Measurements from ENCODE around the gene TMCO2. TPM values are rescaled to one million over a fixed set of nuclear protein-coding genes. Genes with fewer than 3 reads are reported as not detected.
"Not testable (repeated sequence)": the region's sequence is repeated elsewhere in the genome, so short reads cannot be mapped to it uniquely, and the experiment has no call there.

The TMCO2 gene
- total RNA-seq, 1 experiment from 2014 or later = not detected

GRCh38 chr1:40210511-40211204 is 37.1 kb upstream of the TMCO2 start:
- DNase-seq = no peak
- Mint-ChIP-seq H3K4me3 (ENCODE audit: unreplicated experiment) (no peak overlapping the region), H3K4me1 (ENCODE audit: low read depth, unreplicated experiment) (no peaks in the 10 kb centered on the region), H3K36me3 (ENCODE audit: insufficient read depth, unreplicated experiment) (peaks cover 40% of the 10 kb centered on the region), H3K9me3 (ENCODE audit: unreplicated experiment) (no peaks in the 10 kb centered on the region), H3K27ac (ENCODE audit: unreplicated experiment) (no peak overlapping the region), H3K27me3 (ENCODE audit: insufficient read depth, unreplicated experiment) (no peaks in the 10 kb centered on the region)
- BruUV-seq (replicated peaks) = no TSS peak
- TF ChIP-seq CTCF (IDR thresholded peaks at IDR 0.05; ENCODE audit: insufficient read depth in 1 of 2, low read depth in 1 of 2, low read length in 1 of 2, severe bottlenecking in 1 of 2, unreplicated experiment in 1 of 2) = no peak
- POLR2A ChIA-PET = no interaction called here
- Histone ChIP-seq H3K4me1 (no peaks in the 10 kb centered on the region), H3K9me3 (no peaks in the 10 kb centered on the region), H3K27me3 (replicated peaks; ENCODE audit: control insufficient read depth, insufficient read depth, low read length) (no peaks in the 10 kb centered on the region), H3K4me3 (ENCODE audit: low read depth, low read length) (no peak overlapping the region), H3K36me3 (ENCODE audit: control insufficient read depth, insufficient read depth, low read length) (no peaks in the 10 kb centered on the region)
- CTCF ChIA-PET = no interaction called here
- intact Hi-C loops (cut with micrococcal nuclease; ENCODE audit: unreplicated experiment) = no loop called here

GRCh38 chr1:40218333-40218732 is 29.4 kb upstream of the TMCO2 start:
- no peak for DNase-seq
- no peaks in the 10 kb centered on the region for H3K36me3 ChIP-seq (ENCODE audit: control insufficient read depth, insufficient read depth, low read length)
- ChIA-PET POLR2A (no interaction called here), CTCF (no interaction called here)
- intact Hi-C loops (cut with micrococcal nuclease; ENCODE audit: unreplicated experiment) = no loop called here
- Mint-ChIP-seq H3K4me1 (ENCODE audit: low read depth, unreplicated experiment) (no peaks in the 10 kb centered on the region), H3K27me3 (ENCODE audit: insufficient read depth, unreplicated experiment) (no peaks in the 10 kb centered on the region), H3K9me3 (ENCODE audit: unreplicated experiment) (no peaks in the 10 kb centered on the region), H3K36me3 (ENCODE audit: insufficient read depth, unreplicated experiment) (peaks cover 31% of the 10 kb centered on the region), H3K27ac (ENCODE audit: unreplicated experiment) (peak overlapping the region; percentile 37), H3K4me3 (ENCODE audit: unreplicated experiment) (no peak overlapping the region)
- no peak overlapping the region for H3K4me3 ChIP-seq (ENCODE audit: low read depth, low read length)
- TF ChIP-seq CTCF (IDR thresholded peaks at IDR 0.05; ENCODE audit: insufficient read depth in 1 of 2, low read depth in 1 of 2, low read length in 1 of 2, severe bottlenecking in 1 of 2, unreplicated experiment in 1 of 2) = no peak
- no TSS peak for BruUV-seq (replicated peaks)
- no peaks in the 10 kb centered on the region for H3K9me3 ChIP-seq
- no peaks in the 10 kb centered on the region for H3K4me1 ChIP-seq
- H3K27me3 ChIP-seq (replicated peaks; ENCODE audit: control insufficient read depth, insufficient read depth, low read length) = no peaks in the 10 kb centered on the region

GRCh38 chr1:40221471-40221905 is 26.2 kb upstream of the TMCO2 start:
- H3K9me3 ChIP-seq; H3K27ac Mint-ChIP-seq (ENCODE audit: unreplicated experiment); intact Hi-C loops (cut with micrococcal nuclease; ENCODE audit: unreplicated experiment); H3K27me3 ChIP-seq (replicated peaks; ENCODE audit: control insufficient read depth, insufficient read depth, low read length); BruUV-seq (replicated peaks); POLR2A ChIA-PET; H3K4me1 ChIP-seq; DNase-seq; H3K27me3 Mint-ChIP-seq (ENCODE audit: insufficient read depth, unreplicated experiment); H3K36me3 ChIP-seq (ENCODE audit: control insufficient read depth, insufficient read depth, low read length); H3K4me1 Mint-ChIP-seq (ENCODE audit: low read depth, unreplicated experiment); H3K4me3 ChIP-seq (ENCODE audit: low read depth, low read length); H3K9me3 Mint-ChIP-seq (ENCODE audit: unreplicated experiment); H3K4me3 Mint-ChIP-seq (ENCODE audit: unreplicated experiment): not testable (repeated sequence)
- H3K36me3 Mint-ChIP-seq (ENCODE audit: insufficient read depth, unreplicated experiment) = peaks cover 13% of the 10 kb centered on the region
- CTCF ChIA-PET = interaction anchor here (0.7 kb wide), 1 partner anchor 70 kb away, joined by 3 read pairs; no protein-coding TSS in a partner anchor
